COLO829 (cell line): ENCODE results near the gene ERVW-1.
"Not testable (repeated sequence)": the region's sequence is repeated elsewhere in the genome, so short reads cannot be mapped to it uniquely, and the experiment has no call there.

Experiments used
- DNase-seq: peaks from one replicate; pipeline ENCODE4 v3.0.0; 2012; ENCODE audit warnings: low spot score

Gene ERVW-1

DNA sequence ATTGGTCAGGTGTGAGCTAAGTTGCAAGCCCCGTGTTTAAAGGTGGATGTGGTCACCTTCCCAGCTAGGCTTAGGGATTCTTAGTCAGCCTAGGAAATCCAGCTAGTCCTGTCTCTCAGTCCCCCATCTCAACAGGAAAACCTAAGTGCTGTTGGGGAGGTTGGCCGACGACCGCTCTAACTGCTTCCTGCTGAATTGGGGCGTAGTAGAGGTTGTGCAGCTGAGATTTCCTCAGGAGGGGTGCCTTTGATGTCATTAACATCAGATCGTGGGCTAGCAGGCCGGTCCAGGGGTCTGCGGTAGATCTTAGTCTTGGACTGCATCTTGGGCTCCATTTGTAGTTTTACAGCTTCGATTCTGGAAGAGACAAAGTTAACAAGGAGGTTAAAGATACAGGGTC lies 9.2 kb downstream of the ERVW-1 start:
- not testable (repeated sequence) for DNase-seq

DNA sequence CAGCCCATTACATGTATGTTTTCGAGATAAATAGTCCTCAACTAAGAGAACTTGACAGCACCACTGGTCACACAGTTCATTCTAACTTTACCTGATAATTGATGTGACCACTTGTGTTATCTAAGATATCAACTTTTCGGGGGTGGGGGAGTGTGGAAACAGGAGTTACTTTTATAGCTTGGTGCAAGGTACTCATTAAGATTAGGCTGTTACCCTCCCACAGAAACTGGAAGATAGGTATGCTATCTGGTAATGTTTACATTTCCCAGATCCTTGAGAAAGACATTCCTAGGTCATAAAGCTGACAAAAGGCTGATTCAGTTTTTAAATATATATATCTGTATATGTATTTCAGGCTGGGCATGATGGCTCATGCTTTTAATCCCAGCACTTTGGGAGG lies 11.1 kb downstream of the ERVW-1 start:
- DNase-seq: no peak

DNA sequence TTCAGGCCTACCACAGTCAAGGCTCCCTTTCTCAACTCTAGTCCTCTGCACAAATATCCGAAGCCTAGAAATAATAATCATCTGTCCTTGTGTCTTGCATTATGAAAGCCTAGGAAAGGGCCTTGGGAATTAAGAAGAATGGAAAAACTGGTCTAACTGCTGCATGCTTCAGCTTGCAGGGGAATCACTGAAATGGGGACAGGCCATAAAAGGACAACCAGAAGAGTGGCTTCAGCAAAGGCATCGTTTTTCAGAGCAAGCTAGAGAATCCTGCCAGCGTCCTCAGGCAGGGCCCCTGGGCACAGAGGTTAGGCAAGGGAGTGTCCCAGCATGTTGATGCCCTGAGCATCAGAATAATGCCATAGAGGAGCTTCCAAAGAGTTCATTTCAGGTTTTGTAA lies 13.2 kb downstream of the ERVW-1 start:
- no peak for DNase-seq

DNA sequence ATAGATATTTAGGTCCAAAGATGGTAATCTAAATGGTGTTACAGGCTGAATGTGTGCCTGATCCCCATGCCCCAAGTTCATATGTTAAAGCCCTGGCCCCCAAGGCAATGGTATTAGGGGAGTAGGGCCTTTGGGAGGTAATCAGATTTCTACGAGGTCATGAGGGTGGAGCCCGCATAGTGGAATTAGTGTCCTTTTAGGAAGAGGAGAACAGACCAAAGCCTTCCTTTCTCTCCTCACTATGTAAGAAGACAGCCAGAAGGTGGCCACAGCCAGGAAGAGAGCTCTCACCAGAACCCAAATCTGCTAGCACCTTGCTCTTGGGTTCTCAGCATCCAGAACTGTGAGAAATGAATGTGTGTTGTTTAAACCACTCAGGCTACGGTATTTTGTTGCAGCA lies 15.2 kb downstream of the ERVW-1 start:
- DNase-seq: no peak

DNA sequence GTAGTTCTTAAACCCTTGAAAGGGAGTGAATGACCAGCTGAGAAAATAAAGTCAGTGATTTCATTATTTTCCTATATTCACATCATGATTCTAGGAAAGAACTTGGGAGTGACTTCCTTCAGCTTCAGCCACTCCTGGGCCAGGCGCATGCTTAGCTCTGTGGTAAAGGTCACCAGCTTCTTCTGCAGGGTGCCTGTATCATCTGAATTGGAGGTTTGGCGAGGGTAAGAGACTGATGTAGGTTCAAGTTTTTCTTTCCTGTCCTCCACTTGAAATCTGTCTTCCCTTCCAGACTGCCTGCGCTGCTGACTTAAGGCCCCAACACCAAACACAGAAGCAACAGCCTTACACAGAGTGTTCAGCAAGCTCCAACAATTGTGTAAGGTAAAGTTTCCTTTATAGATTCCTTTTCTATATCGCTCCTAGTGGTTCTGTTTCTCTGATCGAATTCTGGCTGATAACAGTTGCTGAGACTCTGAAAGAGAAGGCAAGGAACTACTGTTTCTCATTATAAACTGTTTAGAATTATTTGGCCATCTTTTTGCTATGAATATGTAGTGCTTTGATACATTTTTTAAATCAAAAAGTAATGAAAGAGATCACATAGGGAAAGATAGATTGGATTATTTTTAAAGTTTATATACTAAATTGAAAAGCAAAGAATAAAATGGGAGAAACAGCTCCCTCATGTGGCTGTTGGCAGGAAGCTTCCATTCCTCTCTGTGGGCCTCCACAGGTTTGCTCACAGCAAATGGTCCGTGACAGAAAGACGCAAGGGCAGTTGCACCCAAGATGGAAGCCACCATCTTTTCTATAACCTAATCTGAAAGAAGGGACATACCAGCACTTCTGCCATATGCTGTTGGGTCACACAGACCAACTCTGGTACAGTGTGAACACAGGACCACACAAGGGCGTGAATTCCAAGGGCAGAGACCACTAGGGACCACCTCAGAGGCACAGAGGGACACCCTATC lies 16.4 kb downstream of the ERVW-1 start:
- peak; percentile 76 for DNase-seq

DNA sequence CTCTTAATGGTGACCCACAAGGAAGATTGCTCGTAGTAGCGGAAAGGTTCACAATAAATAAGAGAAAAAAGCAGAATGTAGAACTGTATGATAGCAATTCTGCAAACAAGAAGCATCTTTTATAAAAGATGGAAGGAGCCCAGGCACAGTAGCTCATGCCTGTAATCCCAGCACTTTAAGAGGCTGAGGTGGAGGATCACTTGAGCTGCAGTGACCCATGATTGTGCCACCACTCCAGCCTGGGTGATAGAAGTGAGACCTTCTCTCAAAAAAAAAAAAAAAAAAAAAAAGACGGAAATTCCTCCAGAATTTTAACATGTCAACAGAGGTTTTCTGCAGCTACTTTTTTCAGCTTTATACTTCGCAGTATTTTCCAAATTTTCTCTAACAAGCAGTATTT lies 17.2 kb downstream of the ERVW-1 start:
- no peak for DNase-seq

DNA sequence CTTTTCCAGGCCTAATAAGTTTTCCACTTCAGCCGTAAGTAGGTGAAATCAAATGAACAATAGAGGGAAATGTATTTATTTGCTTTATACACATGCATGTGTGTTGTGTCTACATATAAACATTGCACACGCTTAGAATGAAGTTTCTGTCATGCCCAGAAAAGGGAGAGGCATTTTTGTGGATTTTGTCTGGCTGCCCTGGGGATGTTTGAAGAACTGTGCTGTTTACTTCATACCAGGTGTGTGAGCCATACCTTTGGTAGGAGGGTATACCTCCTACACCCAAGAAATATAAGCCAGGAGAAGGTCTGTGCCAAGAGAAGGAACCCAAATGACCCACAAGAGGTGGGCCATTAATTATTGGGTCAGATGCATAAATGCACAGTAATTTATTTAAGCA lies 17.6 kb downstream of the ERVW-1 start:
- no peak for DNase-seq

DNA sequence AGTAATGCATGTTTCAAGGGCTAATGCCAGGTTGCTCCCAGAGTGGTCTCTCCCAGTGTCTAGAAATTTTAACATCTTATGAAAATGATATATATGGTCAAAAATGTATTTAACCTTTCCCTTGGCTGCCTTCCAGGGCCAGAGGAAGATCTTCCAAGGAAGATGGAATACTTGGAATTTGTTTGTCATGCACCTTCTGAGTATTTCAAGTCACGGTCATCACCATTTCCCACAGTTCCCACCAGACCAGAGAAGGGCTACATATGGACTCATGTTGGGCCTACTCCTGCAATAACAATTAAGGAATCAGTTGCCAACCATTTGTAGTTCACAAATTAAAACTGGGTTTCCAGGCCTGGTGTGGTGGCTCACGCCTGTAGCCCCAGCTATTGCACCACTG lies 21.5 kb downstream of the ERVW-1 start:
- no peak for DNase-seq

DNA sequence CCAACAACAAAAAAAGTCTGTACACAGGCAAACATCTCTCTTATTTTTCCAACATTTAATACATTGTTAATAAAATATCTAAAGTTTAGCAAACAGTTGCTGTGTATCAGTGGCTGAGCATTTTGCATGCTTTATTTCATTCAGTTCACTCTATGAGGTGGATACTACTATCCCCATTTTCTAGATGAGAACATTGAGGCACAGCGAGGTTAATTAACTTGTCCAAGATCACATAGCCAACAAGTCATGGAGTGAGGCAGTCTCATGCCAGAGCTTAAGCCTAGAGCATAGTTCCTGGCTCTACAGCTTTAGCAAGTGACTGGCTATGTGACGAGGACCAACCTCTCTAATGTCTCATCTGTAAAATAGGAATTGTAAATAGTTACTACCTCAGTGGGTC lies 26.1 kb downstream of the ERVW-1 start:
- no peak for DNase-seq

DNA sequence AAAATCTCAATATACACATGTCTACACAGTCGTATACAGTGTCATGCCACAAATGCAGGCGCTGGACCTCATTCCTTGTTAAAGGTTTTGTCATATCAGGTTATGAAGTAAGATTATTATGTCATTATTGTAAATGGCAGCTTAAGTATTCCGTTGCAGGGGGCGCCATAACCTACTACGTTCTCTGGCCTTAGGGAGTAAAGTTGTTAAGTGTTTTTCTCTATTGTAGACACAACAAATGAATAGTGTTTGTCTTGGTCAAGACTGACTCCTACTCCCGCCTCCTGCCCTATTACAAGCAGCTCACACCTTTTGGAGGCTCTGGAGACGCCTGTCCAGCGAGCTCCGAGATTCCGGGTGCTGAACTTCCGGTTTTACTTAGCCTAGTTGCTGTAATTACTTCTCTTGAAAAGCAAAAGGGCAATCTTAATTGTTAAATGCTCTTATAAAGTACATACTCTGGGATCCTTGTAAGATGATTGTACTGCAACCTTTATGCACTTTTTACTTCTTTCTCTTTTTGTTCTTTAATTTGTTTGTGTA lies 29.5 kb downstream of the ERVW-1 start:
- DNase-seq: peak; percentile 59

DNA sequence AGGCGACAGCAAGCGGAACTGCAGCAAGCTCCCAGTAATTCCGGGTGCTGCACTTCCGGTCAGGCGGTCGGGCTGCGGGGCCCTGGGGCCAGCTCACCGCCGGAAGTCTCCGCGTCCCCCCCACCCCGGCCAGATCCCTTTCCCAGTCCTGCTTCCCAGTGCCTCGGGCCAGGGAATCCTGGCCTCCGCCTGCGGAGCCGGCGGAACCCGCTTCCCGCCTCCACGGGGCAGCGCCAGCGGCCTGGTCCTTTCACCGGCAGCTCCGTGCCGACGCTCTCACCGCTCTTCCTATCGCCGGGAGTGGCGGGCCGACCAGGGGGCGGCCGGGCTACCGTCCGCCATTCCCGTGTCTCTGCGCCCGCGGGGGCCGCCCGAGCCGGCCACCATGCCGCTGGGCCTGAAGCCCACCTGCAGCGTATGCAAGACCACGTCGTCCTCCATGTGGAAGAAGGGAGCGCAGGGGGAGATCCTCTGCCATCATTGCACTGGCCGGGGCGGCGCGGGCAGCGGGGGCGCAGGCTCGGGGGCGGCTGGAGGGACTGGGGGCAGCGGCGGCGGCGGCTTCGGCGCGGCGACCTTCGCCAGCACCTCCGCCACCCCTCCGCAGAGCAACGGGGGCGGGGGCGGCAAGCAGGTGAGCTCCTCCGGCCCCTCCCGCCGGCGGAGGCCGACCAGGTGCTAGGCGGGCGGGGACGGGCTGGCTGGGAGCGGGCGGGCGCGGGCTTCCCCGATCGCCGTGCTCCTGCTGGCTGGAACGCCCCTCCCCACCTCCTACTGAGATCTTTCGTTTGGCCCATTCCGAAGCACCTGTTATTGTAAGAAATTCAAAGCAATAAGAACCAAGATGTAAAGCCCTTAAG lies 30.2 kb downstream of the ERVW-1 start, which contains the start of gene GATAD1:
GATAD1 (plus strand) TSS at position 138 of the 860 bp plus-strand sequence; CDS start at position 386, 248 bp downstream.
- peak; percentile 93 for DNase-seq

DNA sequence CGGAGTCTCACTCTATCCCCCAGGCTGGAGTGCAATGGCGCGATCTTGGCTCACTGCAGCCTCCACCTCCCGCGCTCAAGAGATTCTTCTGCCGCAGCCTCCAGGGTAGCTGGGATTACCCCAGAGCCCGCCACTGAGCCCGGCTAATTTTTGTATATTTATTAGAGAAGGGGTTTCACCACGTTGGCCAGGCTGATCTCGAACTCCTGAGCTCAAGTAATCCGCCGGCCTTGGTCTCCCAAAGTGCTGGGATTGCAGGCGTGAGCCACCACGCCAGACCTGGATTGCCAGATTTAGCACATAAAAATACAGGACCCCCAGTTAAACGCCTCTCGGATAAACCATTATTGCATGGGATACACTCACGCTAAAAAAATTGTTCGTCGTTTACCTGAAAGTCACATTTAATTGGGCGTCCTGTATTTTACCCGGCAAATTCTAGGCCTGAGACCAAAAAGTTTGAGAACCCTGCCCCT lies 30.8 kb downstream of the ERVW-1 start:
- DNase-seq: no peak

DNA sequence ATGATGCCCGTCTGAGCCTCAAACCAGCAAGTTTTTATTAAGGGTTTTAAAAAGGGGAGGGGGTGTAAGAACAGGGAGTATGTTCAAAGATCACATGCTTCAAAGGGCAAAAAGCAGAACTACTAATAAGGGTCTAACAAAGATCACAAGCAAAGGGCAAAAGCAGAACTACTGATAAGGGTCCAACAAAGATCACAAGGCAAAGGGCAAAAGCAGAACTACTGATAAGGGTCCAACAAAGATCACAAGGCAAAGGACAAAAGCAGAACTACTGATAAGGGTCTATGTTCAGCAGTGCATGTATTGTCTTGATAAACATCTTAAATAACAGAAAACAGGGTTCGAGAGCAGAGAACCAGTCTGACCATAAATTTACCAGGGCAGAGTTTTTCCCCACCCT lies 35.0 kb downstream of the ERVW-1 start:
- not testable (repeated sequence) for DNase-seq

DNA sequence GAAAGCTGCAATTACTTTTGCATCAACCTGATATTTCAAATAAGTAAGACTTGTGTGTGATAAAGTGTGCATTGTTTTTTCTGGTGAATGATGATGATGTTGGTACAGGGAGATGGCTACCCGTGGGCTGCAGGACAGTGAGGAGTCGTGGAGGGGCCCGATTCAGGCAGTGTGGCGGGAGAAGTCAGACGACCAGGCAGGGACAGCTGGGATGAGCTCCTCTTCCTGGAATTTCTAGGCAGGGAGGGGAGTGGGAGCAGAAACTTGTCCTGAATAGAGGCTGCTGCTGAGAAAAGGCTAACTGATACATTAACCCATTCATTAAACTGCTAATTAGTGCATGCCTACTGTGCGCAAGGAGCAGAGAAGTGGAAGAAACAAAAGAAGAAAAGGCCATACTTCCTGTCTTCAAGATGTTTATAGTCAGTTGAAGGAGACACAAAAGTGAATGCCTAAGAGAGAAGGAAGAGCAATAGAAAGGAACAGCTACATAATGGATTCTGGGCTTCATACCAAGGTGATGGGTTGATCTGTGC lies 39.7 kb downstream of the ERVW-1 start:
- DNase-seq: no peak

DNA sequence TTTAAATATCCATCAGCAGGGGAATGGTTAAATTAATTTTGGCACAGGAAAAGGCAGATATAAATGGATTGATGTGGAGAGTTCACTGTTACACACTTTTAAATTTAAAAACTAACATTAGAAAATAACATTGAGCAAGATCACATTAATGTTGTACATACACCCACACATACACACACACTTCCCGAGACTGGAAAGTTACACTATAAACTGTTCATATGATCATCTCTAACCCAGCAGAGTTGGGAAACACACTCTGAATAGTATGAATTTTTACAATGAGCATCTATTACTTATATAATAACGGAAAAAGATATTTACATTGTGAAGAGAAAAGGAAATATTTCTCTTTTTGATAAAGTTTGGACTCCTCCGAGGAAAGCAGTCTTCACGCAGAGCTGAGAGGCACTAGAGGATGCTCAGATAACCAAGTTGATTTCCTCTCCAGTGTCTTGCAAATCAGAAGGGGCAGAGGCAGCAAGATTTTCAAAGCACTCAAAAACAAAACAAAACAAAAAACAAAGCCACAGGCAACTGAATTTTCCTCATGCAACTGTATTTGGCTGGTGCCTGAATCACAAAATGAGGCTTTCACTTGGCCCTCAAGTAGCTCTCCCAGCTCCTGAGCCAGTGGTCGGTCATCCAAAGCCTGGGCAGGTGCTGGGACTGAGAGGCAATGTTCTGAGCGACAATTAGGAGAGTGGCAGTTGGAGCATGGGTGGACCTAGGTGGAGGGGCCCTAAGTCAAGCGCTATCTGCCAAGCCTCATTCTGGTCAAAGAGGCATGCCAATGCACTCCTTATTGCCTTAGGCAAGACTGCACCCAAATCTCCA lies 40.9 kb downstream of the ERVW-1 start:
- DNase-seq: no peak

DNA sequence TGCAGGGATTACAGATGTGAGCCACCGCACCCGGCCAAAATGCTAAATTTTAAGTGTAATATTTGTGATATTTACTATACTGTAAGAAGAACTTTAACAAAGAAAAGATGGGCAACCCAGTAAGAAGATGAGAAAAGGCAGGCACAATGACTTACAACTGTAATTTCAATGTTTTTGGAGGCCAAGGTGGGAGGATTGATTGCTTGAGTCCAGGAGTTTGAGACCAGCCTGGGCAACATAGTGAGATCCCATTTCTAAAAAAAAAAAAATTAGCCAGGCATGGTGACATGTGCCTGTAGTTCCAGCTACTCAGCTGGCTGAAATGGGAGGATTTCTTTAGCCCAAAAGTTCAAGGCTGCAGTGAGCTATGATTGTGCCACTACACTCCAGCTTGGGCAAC lies 42.2 kb downstream of the ERVW-1 start:
- DNase-seq: no peak

DNA sequence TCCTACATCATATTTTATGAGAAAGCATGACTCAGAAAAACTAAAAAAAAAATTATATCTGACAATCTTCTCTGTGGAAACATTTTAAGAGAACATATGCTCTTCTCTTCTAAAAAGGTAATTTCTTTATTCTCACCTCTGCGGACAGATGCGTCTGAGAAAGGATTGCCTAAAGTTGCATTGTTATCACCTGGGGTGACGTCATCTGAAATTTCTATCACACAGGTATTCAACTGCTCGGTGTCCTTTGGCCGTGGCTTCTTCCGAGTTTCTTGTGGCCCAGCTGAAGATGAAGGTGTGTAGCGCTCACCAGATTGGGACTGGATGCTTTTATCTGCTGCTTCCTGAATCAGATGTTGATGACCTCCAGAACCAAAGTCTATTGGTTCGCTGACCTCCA lies 44.7 kb downstream of the ERVW-1 start:
- DNase-seq: no peak

DNA sequence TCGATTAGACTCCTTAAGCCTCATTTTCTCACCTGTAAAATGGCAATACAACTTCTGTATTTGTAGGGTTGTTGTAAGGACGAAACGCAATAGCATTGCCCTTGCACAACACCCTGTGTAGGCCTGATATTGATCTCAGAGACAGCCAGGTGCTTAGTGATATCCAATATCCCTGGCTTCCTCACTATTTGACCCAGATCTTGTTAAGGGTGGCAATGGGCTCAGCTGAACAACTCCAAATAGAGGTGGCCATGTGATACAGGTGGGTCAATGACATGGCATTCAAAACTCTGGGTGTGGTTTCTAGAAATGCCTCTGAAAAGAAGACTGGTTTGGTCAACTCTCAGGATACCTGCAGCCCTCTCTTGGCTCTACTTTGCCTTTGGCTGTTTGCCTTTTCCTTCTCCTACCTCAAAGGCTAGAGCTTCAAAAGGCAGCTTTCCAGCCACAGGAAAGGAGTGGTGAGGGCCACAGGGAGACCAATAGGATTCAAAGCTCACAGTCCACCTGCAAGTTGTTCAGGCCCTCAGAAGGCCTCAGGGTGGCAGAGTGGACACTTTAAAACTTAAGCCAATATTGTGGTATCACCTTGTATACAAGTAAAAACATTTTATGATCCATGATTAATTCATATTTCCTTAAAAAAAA lies 45.3 kb downstream of the ERVW-1 start:
- no peak for DNase-seq

DNA sequence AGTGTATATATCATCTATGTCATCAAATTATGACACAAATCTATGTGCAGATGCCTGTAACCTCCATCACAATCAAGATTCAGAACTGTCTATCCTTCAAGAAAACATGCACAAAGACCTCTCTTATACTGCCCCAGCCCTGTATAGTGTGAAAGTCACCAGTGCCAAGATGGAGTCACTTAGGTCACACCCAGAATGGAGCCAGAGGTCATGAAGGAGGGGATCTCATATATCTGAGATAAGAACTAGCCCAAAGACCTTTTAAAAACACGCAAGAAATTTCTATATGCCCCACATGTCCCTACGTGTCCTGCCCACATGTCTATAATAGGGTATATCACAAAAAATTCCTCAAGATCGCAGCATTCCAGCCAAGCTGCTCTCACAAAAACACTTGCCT lies 50.6 kb downstream of the ERVW-1 start:
- DNase-seq: no peak

DNA sequence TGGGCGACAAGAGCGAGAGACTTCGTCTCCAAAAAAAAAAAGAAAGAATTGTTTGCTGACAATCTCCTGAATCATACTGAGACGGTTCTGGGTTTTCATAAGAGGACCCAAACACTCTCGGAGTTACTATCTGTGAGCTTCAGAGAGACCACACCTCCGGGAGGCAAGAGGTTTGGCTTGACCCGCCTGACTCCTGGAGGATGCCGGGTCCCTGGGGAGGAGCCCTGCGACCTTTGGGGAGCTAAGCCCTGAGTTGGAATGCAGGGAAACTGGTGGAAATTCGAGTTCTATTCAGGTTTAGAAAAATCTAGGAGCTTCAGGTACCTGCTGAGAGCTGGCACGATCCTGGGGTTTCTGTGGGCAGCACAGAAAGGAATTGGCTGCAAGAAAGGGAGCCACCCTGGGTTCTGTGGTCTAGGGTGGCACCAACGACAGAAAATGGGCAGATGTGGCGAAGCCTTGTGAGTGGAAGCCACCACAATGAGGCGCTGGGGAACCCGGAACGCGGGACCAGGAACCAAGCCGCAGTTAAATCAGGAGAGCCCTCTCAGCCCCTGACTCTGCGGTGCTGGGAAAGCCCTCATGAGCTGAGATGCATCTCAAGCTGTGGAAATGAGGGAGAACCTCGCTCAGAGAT lies 52.3 kb downstream of the ERVW-1 start:
- DNase-seq: no peak
